ENCODE measurements around the gene NAV3. TPM values are rescaled to one million over a fixed set of nuclear protein-coding genes. Genes with fewer than 3 reads are reported as not detected.

NAV3 gene
- total RNA-seq, 2 donors from 2014 or later = 9.0 to 12.6 TPM

DNA sequence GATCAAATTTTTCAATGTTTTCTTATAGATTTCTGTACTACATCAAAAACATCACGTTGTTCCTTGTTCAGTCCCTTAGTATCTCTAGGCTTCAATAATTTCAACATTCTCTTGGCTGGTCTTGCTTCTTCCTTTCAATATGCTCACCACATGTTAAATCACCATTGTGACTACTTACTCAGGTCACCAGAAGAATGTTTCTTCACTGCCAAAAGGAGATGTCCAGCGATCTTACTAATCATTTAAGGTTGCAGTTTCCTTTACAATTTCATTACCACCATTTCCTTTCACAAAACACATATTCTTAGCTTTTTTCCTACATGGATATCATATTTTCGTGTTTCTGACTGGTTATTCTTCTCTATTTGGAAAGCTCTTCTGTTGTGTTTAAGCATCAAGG is 363.8 kb downstream of the NAV3 start:
- intact Hi-C loops (cut with DNase I) = no loop called here
- H3K36me3 ChIP-seq = no peaks in the 10 kb centered on the region
- 75% methylated on average over 3 of the region's 3 CpGs for WGBS
- no peak overlapping the region for H3K27ac ChIP-seq
- DNase-seq (ENCODE audit: low spot score) = no peak
- H3K4me1 ChIP-seq (replicated peaks) = no peaks in the 10 kb centered on the region
- no peak overlapping the region for H3K4me3 ChIP-seq
- TF ChIP-seq POLR2AphosphoS5 (IDR thresholded peaks at IDR 0.05) (no peak), POLR2A (IDR thresholded peaks at IDR 0.05) (no peak)
- TF ChIP-seq, protein P1, sequence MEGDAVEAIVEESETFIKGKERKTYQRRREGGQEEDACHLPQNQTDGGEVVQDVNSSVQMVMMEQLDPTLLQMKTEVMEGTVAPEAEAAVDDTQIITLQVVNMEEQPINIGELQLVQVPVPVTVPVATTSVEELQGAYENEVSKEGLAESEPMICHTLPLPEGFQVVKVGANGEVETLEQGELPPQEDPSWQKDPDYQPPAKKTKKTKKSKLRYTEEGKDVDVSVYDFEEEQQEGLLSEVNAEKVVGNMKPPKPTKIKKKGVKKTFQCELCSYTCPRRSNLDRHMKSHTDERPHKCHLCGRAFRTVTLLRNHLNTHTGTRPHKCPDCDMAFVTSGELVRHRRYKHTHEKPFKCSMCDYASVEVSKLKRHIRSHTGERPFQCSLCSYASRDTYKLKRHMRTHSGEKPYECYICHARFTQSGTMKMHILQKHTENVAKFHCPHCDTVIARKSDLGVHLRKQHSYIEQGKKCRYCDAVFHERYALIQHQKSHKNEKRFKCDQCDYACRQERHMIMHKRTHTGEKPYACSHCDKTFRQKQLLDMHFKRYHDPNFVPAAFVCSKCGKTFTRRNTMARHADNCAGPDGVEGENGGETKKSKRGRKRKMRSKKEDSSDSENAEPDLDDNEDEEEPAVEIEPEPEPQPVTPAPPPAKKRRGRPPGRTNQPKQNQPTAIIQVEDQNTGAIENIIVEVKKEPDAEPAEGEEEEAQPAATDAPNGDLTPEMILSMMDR (IDR thresholded peaks at IDR 0.05) = no peak
- no peaks in the 10 kb centered on the region for H3K27me3 ChIP-seq (replicated peaks; ENCODE audit: insufficient read depth)
- no peaks in the 10 kb centered on the region for H3K9me3 ChIP-seq

DNA sequence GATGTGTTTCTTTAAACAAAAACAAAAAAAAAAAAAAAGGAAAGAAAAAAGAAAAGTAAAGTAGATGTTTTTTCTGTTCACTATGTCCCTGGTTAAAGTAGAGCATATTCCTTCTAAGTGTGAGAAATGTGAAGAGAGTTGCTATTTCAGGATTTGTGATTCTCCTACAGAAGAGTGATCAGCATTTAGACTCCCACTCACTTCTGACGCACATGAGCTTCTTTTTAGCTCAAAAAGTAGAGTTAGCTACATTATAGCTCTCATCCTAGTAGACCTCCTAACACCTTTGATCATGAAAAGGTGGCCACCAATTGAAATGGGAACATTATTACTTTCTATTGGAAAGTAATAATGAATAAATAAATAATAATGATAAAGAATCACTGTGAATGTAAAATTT is 368.2 kb downstream of the NAV3 start:
- 62% methylated on average over 1 of the region's 1 CpG for WGBS
- Histone ChIP-seq H3K36me3 (no peaks in the 10 kb centered on the region), H3K4me1 (replicated peaks) (no peaks in the 10 kb centered on the region), H3K27me3 (replicated peaks; ENCODE audit: insufficient read depth) (no peaks in the 10 kb centered on the region), H3K4me3 (no peak overlapping the region), H3K9me3 (no peaks in the 10 kb centered on the region), H3K27ac (peak overlapping the region in 1 of 2 donors; percentile 11)
- DNase-seq (ENCODE audit: low spot score) = no peak
- intact Hi-C loops (cut with DNase I) = no loop called here
- no peak for TF ChIP-seq POLR2A (IDR thresholded peaks at IDR 0.05)

DNA sequence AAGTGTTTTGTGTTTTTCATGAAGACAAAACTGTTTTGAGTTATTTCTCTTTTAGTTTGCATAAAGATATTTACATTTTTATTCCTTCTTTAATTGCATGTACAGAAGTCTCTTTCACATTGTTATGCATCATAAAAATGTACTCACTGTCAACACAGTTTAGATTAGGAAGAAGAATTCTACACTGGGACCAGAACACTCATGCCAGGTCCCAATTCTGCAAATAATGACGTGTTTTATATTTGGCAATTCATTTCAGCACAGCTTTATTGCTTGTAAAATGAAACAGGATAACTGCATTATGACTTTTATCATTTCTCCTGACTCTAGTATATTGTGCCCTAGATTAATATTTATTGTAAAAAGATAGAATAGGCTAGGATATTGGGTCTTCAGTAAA is 369.2 kb downstream of the NAV3 start:
- no peak overlapping the region for H3K4me3 ChIP-seq
- DNase-seq (ENCODE audit: low spot score) = no peak
- no peak for TF ChIP-seq POLR2AphosphoS5 (IDR thresholded peaks at IDR 0.05)
- TF ChIP-seq, protein P1 (IDR thresholded peaks at IDR 0.05) = no peak
- no peak for TF ChIP-seq POLR2A (IDR thresholded peaks at IDR 0.05)
- no peak overlapping the region for H3K27ac ChIP-seq
- intact Hi-C loops (cut with DNase I) = no loop called here
- H3K4me1 ChIP-seq (replicated peaks) = no peaks in the 10 kb centered on the region
- 11% methylated on average over 1 of the region's 1 CpG for WGBS
- H3K27me3 ChIP-seq (replicated peaks; ENCODE audit: insufficient read depth) = no peaks in the 10 kb centered on the region
- H3K36me3 ChIP-seq = no peaks in the 10 kb centered on the region
- H3K9me3 ChIP-seq = no peaks in the 10 kb centered on the region

DNA sequence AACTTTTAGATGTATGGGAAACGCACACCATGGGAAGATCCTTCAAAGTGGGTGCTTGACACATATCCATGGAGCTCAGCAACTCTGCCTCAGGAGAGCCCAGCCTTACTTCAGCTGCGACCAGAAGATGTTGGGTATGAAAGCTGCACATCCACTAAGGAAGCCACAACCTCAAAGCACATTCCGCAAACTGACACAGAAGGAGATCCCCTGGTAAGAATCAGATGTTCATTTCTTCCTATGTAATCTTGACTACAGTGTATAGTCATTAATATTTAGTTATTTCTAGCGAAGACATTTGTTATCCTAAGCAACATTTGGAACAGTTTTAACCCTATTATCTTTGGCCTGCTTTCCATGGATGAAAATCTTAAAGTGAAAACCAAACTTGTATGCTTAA is 374.2 kb downstream of the NAV3 start:
- Histone ChIP-seq H3K27me3 (replicated peaks; ENCODE audit: insufficient read depth) (no peaks in the 10 kb centered on the region), H3K4me3 (no peak overlapping the region), H3K4me1 (replicated peaks) (no peaks in the 10 kb centered on the region), H3K36me3 (no peaks in the 10 kb centered on the region), H3K9me3 (no peaks in the 10 kb centered on the region), H3K27ac (no peak overlapping the region)
- intact Hi-C loops (cut with DNase I) = no loop called here
- TF ChIP-seq POLR2AphosphoS5 (IDR thresholded peaks at IDR 0.05) (no peak), POLR2A (IDR thresholded peaks at IDR 0.05) (no peak)
- TF ChIP-seq, protein P1 (IDR thresholded peaks at IDR 0.05) = no peak
- 96% methylated on average over 4 of the region's 4 CpGs for whole genome bisulfite sequencing
- no peak for DNase-seq (ENCODE audit: low spot score)

DNA sequence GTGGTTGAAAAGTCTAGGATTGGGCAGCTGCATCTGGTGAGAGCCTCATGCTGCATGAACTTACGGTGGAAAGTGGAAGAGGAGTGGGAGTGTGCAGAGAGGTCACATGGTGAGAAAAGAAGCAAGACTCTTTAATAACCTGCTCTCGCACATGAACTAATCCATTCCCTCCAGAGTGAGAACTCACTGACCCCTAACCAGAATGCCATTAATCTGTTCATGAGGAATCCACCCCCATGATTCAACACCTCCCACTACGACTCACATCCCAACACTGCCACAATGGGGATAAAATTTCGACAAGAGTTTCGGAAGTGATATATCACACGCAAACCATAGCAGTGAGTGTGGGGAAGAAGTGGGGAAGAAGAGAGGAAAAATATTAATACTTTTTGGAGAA is 377.4 kb downstream of the NAV3 start:
- Histone ChIP-seq H3K4me1 (replicated peaks) (no peaks in the 10 kb centered on the region), H3K9me3 (no peaks in the 10 kb centered on the region), H3K4me3 (no peak overlapping the region), H3K27me3 (replicated peaks; ENCODE audit: insufficient read depth) (no peaks in the 10 kb centered on the region), H3K36me3 (no peaks in the 10 kb centered on the region), H3K27ac (no peak overlapping the region)
- 94% methylated on average over 6 of the region's 6 CpGs for WGBS
- no peak for DNase-seq (ENCODE audit: low spot score)
- intact Hi-C loops (cut with DNase I) = no loop called here
- no peak for TF ChIP-seq POLR2AphosphoS5 (IDR thresholded peaks at IDR 0.05)
- no peak for TF ChIP-seq POLR2A (IDR thresholded peaks at IDR 0.05)
- TF ChIP-seq, protein P1 (IDR thresholded peaks at IDR 0.05) = no peak

Data from prostate gland (tissue), 2 donors.